Loucy (cell line): Measurements from ENCODE around the gene CCDC91.

Source experiments
- H2AFZ ChIP-seq: fragments of 200-600 bp; sonication (generic); 2 replicates; pipeline ENCODE4 v1.6.0; 2016; ENCODE audit warnings: antibody characterized with exemption, mild to moderate bottlenecking, low read length, moderate library complexity
- H3F3A ChIP-seq: fragments of 200-600 bp; 2 replicates; pipeline ENCODE4 v1.6.0; 2016; ENCODE audit warnings: antibody characterized with exemption, low read depth, mild to moderate bottlenecking
- H3K27me3 ChIP-seq: fragments of 200-600 bp; sonication (generic); 2 replicates; pipeline ENCODE4 v1.6.1; 2014; ENCODE audit warnings: low read length, mild to moderate bottlenecking; ENCODE audit not compliant: insufficient read depth, poor library complexity, severe bottlenecking
- H3K36me3 ChIP-seq: fragments of 200-600 bp; sonication (generic); 2 replicates; pipeline ENCODE4 v1.6.1; 2016; ENCODE audit warnings: low read length; ENCODE audit not compliant: insufficient read depth
- H3K4me1 ChIP-seq: fragments of 200-600 bp; sonication (generic); 2 replicates; pipeline ENCODE4 v1.5.1; 2014; ENCODE audit warnings: low read length, mild to moderate bottlenecking; ENCODE audit not compliant: insufficient read depth, poor library complexity, severe bottlenecking
- H3K4me2 ChIP-seq: fragments of 200-600 bp; sonication (generic); 2 replicates; pipeline ENCODE4 v1.6.0; 2014; ENCODE audit warnings: antibody characterized with exemption, low read length, low read depth, mild to moderate bottlenecking; ENCODE audit not compliant: poor library complexity, severe bottlenecking
- H3K4me3 ChIP-seq: fragments of 200-600 bp; sonication (generic); 2 replicates; pipeline ENCODE4 v1.5.1; 2014; ENCODE audit warnings: low read length, mild to moderate bottlenecking, mixed read lengths; ENCODE audit not compliant: poor library complexity, severe bottlenecking
- H3K79me2 ChIP-seq: fragments of 200-600 bp; sonication (generic); 2 replicates; pipeline ENCODE4 v1.6.1; 2014; ENCODE audit warnings: low read length; ENCODE audit not compliant: insufficient read depth
- H3K9ac ChIP-seq: fragments of 200-600 bp; sonication (generic); 2 replicates; pipeline ENCODE4 v1.6.0; 2014; ENCODE audit warnings: mild to moderate bottlenecking, low read depth, low read length, moderate library complexity; ENCODE audit not compliant: poor library complexity, severe bottlenecking
- H3K9me2 ChIP-seq: fragments of 200-600 bp; sonication (generic); replicated peaks from 2 replicates; pipeline ENCODE4 v1.6.1; 2016; ENCODE audit warnings: low read depth, low read length, mixed read lengths
- H3K9me3 ChIP-seq: fragments of 200-600 bp; sonication (generic); 2 replicates; pipeline ENCODE4 v1.6.1; 2014; ENCODE audit warnings: mild to moderate bottlenecking, antibody characterized with exemption, low read length, low read depth; ENCODE audit not compliant: insufficient read depth
- H4K20me1 ChIP-seq: fragments of 200-600 bp; sonication (generic); 2 replicates; pipeline ENCODE4 v1.6.0; 2014; ENCODE audit warnings: antibody characterized with exemption, low read length, mild to moderate bottlenecking; ENCODE audit not compliant: insufficient read depth, poor library complexity, severe bottlenecking
- CTCF ChIP-seq: fragments of 200-600 bp; sonication (generic); conservative IDR thresholded peaks from 2 replicates; pipeline ENCODE4 v1.5.1; 2014; ENCODE audit warnings: mild to moderate bottlenecking, antibody characterized with exemption, low read length
- EZH2phosphoT487 ChIP-seq: fragments of 200-600 bp; IDR thresholded peaks from 2 replicates; pipeline ENCODE4 v1.6.1; 2018; ENCODE audit warnings: antibody characterized with exemption, mild to moderate bottlenecking, moderate library complexity, borderline replicate concordance

CCDC91 gene

GRCh38 chr12:28568704-28569103 lies 378.4 kb downstream of the CCDC91 start:
- Histone ChIP-seq H3K36me3 (no peaks in the 10 kb centered on the region), H3K9me3 (no peaks in the 10 kb centered on the region), H3K79me2 (no peaks in the 10 kb centered on the region), H2AFZ (no peak overlapping the region), H3F3A (no peaks in the 10 kb centered on the region), H3K9me2 (no peaks in the 10 kb centered on the region), H3K4me2 (no peak overlapping the region), H3K9ac (no peak overlapping the region), H4K20me1 (no peaks in the 10 kb centered on the region), H3K4me3 (no peak overlapping the region), H3K4me1 (no peaks in the 10 kb centered on the region), H3K27me3 (no peaks in the 10 kb centered on the region)
- TF ChIP-seq CTCF, result no peak
- no peak for TF ChIP-seq EZH2phosphoT487

- Histone ChIP-seq H3F3A (no peaks in the 10 kb centered on the region), H4K20me1 (no peaks in the 10 kb centered on the region), H2AFZ (no peak overlapping the region), H3K9me2 (no peaks in the 10 kb centered on the region), H3K4me3 (no peak overlapping the region), H3K4me1 (no peaks in the 10 kb centered on the region), H3K9ac (no peak overlapping the region), H3K36me3 (no peaks in the 10 kb centered on the region), H3K79me2 (no peaks in the 10 kb centered on the region), H3K4me2 (no peak overlapping the region), H3K27me3 (no peaks in the 10 kb centered on the region), H3K9me3 (no peaks in the 10 kb centered on the region)
- TF ChIP-seq EZH2phosphoT487 (no peak), CTCF (no peak)
Observed at GRCh38 chr12:28569698-28570411, 379.6 kb downstream of the CCDC91 start.

- no peaks in the 10 kb centered on the region for H4K20me1 ChIP-seq
- no peaks in the 10 kb centered on the region for H3K9me2 ChIP-seq
- H2AFZ ChIP-seq, result no peak overlapping the region
- H3K79me2 ChIP-seq, result no peaks in the 10 kb centered on the region
- H3K27me3 ChIP-seq, result no peaks in the 10 kb centered on the region
- H3K4me2 ChIP-seq, result no peak overlapping the region
- no peaks in the 10 kb centered on the region for H3F3A ChIP-seq
- H3K4me3 ChIP-seq, result no peak overlapping the region
- no peaks in the 10 kb centered on the region for H3K9me3 ChIP-seq
- H3K4me1 ChIP-seq, result no peaks in the 10 kb centered on the region
- TF ChIP-seq CTCF, result no peak
- no peaks in the 10 kb centered on the region for H3K36me3 ChIP-seq
- H3K9ac ChIP-seq, result no peak overlapping the region
Observed at GRCh38 chr12:28570811-28571210, 380.6 kb downstream of the CCDC91 start.
